C4-2B (cell line): ENCODE results near the gene NALCN.

Source experiments
- ZFX ChIP-seq: fragments of 450-650 bp; IDR thresholded peaks from 2 replicates; pipeline ENCODE4 v1.6.1; 2017
- TF ChIP-seq, protein P1 (sequence below): fragments of 450-650 bp; conservative IDR thresholded peaks from 2 replicates; pipeline ENCODE4 v1.5.1; 2017; ENCODE audit warnings: mild to moderate bottlenecking

- TF ChIP-seq, protein P1, sequence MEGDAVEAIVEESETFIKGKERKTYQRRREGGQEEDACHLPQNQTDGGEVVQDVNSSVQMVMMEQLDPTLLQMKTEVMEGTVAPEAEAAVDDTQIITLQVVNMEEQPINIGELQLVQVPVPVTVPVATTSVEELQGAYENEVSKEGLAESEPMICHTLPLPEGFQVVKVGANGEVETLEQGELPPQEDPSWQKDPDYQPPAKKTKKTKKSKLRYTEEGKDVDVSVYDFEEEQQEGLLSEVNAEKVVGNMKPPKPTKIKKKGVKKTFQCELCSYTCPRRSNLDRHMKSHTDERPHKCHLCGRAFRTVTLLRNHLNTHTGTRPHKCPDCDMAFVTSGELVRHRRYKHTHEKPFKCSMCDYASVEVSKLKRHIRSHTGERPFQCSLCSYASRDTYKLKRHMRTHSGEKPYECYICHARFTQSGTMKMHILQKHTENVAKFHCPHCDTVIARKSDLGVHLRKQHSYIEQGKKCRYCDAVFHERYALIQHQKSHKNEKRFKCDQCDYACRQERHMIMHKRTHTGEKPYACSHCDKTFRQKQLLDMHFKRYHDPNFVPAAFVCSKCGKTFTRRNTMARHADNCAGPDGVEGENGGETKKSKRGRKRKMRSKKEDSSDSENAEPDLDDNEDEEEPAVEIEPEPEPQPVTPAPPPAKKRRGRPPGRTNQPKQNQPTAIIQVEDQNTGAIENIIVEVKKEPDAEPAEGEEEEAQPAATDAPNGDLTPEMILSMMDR: no peak
- no peak for TF ChIP-seq ZFX
Observed at GRCh38 chr13:101343128-101343787, 73.0 kb downstream of the NALCN start.
